ENCODE results near the gene TCF12.

- TF ChIP-seq CTCF (IDR thresholded peaks at IDR 0.05): no peak
- no peak for TF ChIP-seq POLR2AphosphoS5 (IDR thresholded peaks at IDR 0.05; ENCODE audit: insufficient read depth in 1 of 2, low read depth in 1 of 2)
- TF ChIP-seq POLR2A (IDR thresholded peaks at IDR 0.05): no peak
These were observed 271.8 kb downstream of the TCF12 start for GRCh38 chr15:57190208-57190607.
